ENCODE data around the gene ABCA9. TPM values are rescaled to one million over a fixed set of nuclear protein-coding genes. Genes with fewer than 3 reads are reported as not detected.
"Not testable (repeated sequence)": the region's sequence is repeated elsewhere in the genome, so short reads cannot be mapped to it uniquely, and the experiment has no call there.

Gene ABCA9
- total RNA-seq, 1 experiment from 2014 or later, result not detected

DNA sequence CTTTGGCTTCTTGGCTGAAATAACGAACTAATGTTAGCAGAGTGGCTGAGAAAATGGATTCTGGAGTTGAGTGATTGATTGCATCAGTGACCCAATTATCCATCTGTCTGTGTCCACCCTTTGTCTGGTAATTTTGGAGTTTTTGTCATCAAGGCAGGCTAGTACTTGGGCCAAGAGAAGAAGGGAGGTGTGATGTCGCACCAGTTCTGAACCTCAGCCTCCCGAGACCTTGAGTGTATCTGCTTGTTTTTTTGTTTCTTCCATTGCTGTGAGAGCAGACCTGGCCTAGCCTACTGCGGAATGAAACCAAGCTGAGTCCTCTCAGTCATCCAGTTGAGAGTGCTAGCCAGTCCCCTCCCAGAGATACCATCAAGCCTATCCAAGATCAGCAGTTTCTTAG, 110.0 kb downstream of the ABCA9 start:
- TF ChIP-seq, protein P1, sequence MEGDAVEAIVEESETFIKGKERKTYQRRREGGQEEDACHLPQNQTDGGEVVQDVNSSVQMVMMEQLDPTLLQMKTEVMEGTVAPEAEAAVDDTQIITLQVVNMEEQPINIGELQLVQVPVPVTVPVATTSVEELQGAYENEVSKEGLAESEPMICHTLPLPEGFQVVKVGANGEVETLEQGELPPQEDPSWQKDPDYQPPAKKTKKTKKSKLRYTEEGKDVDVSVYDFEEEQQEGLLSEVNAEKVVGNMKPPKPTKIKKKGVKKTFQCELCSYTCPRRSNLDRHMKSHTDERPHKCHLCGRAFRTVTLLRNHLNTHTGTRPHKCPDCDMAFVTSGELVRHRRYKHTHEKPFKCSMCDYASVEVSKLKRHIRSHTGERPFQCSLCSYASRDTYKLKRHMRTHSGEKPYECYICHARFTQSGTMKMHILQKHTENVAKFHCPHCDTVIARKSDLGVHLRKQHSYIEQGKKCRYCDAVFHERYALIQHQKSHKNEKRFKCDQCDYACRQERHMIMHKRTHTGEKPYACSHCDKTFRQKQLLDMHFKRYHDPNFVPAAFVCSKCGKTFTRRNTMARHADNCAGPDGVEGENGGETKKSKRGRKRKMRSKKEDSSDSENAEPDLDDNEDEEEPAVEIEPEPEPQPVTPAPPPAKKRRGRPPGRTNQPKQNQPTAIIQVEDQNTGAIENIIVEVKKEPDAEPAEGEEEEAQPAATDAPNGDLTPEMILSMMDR (IDR thresholded peaks at IDR 0.05; ENCODE audit: unreplicated experiment), result no peak
- Mint-ChIP-seq H3K36me3 (ENCODE audit: insufficient read depth, unreplicated experiment) (no peaks in the 10 kb centered on the region), H3K9me3 (ENCODE audit: low read depth, unreplicated experiment) (no peaks in the 10 kb centered on the region), H3K27ac (ENCODE audit: unreplicated experiment) (no peak overlapping the region), H3K4me1 (ENCODE audit: low read depth, unreplicated experiment) (no peaks in the 10 kb centered on the region), H3K4me3 (ENCODE audit: low read depth, unreplicated experiment) (no peak overlapping the region), H3K27me3 (ENCODE audit: unreplicated experiment) (no peaks in the 10 kb centered on the region)
- intact Hi-C loops (cut with micrococcal nuclease; ENCODE audit: unreplicated experiment), result no loop called here
- BruUV-seq (replicated peaks), result no TSS peak
- CTCF ChIA-PET, result no interaction called here
- no peak for DNase-seq

DNA sequence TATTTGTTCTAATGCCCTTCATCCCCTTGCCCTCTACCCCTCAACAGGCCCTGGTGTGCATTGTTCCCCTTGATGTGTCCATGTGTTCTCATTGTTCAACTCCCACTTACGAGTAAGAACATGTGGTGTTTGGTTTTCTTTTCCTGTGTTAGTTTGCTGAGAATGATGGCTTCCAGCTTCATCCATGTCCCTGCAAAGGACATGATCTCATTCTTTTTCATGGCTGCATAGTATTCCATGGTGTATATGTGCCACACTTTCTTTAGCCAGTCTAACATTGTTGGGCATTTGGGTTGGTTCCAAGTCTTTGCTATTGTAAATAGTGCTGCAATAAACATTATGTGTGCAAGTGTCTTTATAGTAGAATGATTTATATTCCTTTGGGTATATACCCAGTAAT, 112.9 kb downstream of the ABCA9 start:
- H3K27ac Mint-ChIP-seq (ENCODE audit: unreplicated experiment); H3K9me3 Mint-ChIP-seq (ENCODE audit: low read depth, unreplicated experiment); DNase-seq; CTCF ChIA-PET; BruUV-seq (replicated peaks); H3K4me1 Mint-ChIP-seq (ENCODE audit: low read depth, unreplicated experiment); intact Hi-C loops (cut with micrococcal nuclease; ENCODE audit: unreplicated experiment); H3K4me3 Mint-ChIP-seq (ENCODE audit: low read depth, unreplicated experiment); H3K36me3 Mint-ChIP-seq (ENCODE audit: insufficient read depth, unreplicated experiment); H3K27me3 Mint-ChIP-seq (ENCODE audit: unreplicated experiment): not testable (repeated sequence)

DNA sequence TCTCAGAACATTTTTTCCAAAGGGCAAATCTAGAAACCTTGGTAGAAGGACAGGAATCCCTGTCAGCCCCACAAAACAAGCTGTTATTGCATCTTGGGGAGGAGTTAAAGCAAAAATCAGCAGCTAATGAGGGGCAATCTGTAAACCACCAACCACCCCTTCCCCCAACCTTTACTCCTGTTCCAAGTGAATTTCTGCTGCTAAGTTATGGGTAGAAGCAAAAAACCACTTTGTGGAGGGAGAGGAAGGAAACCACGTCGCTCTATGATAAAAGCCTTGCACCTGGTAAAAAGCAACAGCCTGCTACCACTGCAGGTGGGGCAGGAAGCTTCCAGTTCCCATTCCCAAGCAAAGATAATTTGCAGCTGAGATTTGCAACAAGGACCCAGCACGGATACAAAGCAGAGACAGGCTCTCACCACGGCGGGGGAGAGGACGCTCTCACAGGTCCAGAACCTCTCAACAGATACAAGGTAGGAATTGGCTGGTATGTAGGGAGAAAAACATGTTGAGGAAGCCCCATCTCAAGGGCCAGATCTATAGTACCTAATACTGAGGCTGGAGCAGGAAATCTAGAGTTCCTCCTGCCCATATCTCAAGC, 116.2 kb downstream of the ABCA9 start:
- no peaks in the 10 kb centered on the region for H3K9me3 Mint-ChIP-seq (ENCODE audit: low read depth, unreplicated experiment)
- CTCF ChIA-PET, result no interaction called here
- no peaks in the 10 kb centered on the region for H3K27me3 Mint-ChIP-seq (ENCODE audit: unreplicated experiment)
- no peak overlapping the region for H3K4me3 Mint-ChIP-seq (ENCODE audit: low read depth, unreplicated experiment)
- no TSS peak for BruUV-seq (replicated peaks)
- H3K4me1 Mint-ChIP-seq (ENCODE audit: low read depth, unreplicated experiment), result no peaks in the 10 kb centered on the region
- H3K27ac Mint-ChIP-seq (ENCODE audit: unreplicated experiment), result no peak overlapping the region
- TF ChIP-seq, protein P1 (IDR thresholded peaks at IDR 0.05; ENCODE audit: unreplicated experiment), result no peak
- H3K36me3 Mint-ChIP-seq (ENCODE audit: insufficient read depth, unreplicated experiment), result no peaks in the 10 kb centered on the region
- intact Hi-C loops (cut with micrococcal nuclease; ENCODE audit: unreplicated experiment), result no loop called here
- DNase-seq, result no peak

DNA sequence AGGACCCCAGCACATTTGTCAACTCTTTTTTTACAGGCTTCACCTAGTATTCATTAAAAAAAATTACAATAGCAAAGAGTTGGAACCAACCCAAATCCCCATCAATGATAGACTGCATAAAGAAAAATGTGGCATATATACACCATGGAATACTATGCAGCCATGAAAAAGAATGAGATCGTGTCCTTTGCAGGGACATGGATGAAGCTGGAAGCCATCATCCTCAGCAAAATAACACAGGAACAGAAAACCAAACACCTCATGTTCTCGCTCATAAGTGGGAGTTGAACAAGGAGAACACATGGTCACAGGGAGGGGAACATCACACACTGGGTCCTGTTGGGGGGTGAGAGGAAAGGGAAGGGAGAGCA, 116.9 kb downstream of the ABCA9 start:
- H3K4me1 Mint-ChIP-seq (ENCODE audit: low read depth, unreplicated experiment); H3K36me3 Mint-ChIP-seq (ENCODE audit: insufficient read depth, unreplicated experiment); H3K4me3 Mint-ChIP-seq (ENCODE audit: low read depth, unreplicated experiment); CTCF ChIA-PET; H3K27ac Mint-ChIP-seq (ENCODE audit: unreplicated experiment); H3K9me3 Mint-ChIP-seq (ENCODE audit: low read depth, unreplicated experiment); H3K27me3 Mint-ChIP-seq (ENCODE audit: unreplicated experiment); intact Hi-C loops (cut with micrococcal nuclease; ENCODE audit: unreplicated experiment); BruUV-seq (replicated peaks); DNase-seq: not testable (repeated sequence)

DNA sequence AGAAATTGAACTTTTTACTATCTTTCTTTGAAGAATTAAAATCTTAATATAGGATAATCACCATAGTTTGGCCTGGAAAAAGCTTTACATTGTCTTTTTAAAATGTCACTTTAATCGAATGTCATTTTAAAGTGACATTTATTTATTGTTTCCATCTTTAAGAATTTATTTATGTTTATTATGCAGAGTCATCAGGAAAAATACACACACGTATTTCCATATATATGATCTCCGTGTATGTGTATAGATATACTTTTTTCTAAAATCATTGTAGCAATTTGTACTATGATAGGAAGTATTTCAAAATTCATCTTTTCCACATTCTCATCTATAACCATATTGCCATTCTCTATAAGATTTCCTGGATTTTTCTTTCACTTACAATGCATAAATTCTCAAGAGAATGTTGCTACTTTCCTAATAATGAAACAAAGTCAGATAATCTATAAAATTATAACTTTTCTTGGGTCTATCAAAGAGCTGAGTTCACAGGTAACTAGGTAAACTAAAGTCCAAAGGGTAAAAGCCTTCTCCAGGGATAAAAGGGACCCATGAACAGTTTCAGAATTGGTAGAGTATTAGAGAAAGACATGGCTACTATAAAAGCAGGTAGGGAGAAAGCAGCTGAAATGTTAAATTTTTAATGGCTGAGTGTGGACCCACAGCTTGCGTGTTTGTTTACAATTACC, 117.5 kb downstream of the ABCA9 start:
- no TSS peak for BruUV-seq (replicated peaks)
- Mint-ChIP-seq H3K9me3 (ENCODE audit: low read depth, unreplicated experiment) (no peaks in the 10 kb centered on the region), H3K4me1 (ENCODE audit: low read depth, unreplicated experiment) (no peaks in the 10 kb centered on the region), H3K36me3 (ENCODE audit: insufficient read depth, unreplicated experiment) (no peaks in the 10 kb centered on the region), H3K27ac (ENCODE audit: unreplicated experiment) (no peak overlapping the region), H3K27me3 (ENCODE audit: unreplicated experiment) (no peaks in the 10 kb centered on the region), H3K4me3 (ENCODE audit: low read depth, unreplicated experiment) (no peak overlapping the region)
- DNase-seq, result no peak
- intact Hi-C loops (cut with micrococcal nuclease; ENCODE audit: unreplicated experiment), result no loop called here
- CTCF ChIA-PET, result no interaction called here
- TF ChIP-seq, protein P1 (IDR thresholded peaks at IDR 0.05; ENCODE audit: unreplicated experiment), result no peak
